ENCODE measurements around the gene SUMO1. TPM values are rescaled to one million over a fixed set of nuclear protein-coding genes. Genes with fewer than 3 reads are reported as not detected.
A peak's percentile ranks its signal among the peaks of the same experiment; 100 is the strongest.
"Not testable (repeated sequence)": the region's sequence is repeated elsewhere in the genome, so short reads cannot be mapped to it uniquely, and the experiment has no call there.

Gene SUMO1
- total and polyA plus RNA-seq, 3 experiments from 2014 or later, result 118 to 148 (median 118) TPM

DNA sequence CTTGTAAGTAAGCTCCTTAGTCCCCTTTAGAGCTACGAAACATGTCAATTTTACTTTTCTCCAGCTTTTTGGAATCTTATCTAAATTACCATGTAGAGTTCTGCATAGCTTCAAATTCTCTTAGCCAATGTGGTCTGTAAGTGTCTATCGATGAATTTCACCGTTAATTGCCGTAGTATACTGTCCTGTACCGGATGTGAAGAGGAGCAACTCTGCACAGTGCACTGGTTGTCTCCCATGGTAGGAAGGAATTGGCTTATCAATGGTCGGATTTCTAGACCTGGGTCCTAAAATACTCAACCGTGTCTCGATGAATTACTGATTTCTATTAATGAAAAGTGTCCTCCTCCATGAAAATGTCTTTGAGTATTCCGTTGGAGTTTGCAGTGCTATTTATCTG lies 29.1 kb upstream of the SUMO1 start:
- CTCF ChIA-PET, result interaction anchor here (0.6 kb wide), 1 partner anchor 21 kb away, joined by 3 read pairs; no protein-coding TSS in a partner anchor
- H3K9me3 Mint-ChIP-seq, result no peaks in the 10 kb centered on the region
- H3K4me1 ChIP-seq (ENCODE audit: insufficient read depth, low read length), result peaks cover 44% of the 10 kb centered on the region
- H3K36me3 ChIP-seq (ENCODE audit: insufficient read depth, low read length), result no peaks in the 10 kb centered on the region
- H3K27ac ChIP-seq (ENCODE audit: low read depth, low read length), result peak overlapping the region; percentile 99
- H3K4me3 Mint-ChIP-seq, result no peak overlapping the region
- no peak for DNase-seq
- peaks cover 0 to 8% (median 0%) of the 10 kb centered on the region in 3 donors for H3K36me3 Mint-ChIP-seq
- POLR2A ChIA-PET, result interaction anchor here (0.6 kb wide), 1 partner anchor 21 kb away, joined by 3 read pairs; no protein-coding TSS in a partner anchor
- no peaks in the 10 kb centered on the region for H3K27me3 ChIP-seq (ENCODE audit: insufficient read depth, low read length, poor library complexity, severe bottlenecking)
- peak overlapping the region; percentile 99 for H3K4me3 ChIP-seq (ENCODE audit: low read length)
- no peaks in the 10 kb centered on the region for H3K9me3 ChIP-seq (ENCODE audit: low read length)
- no peaks in the 10 kb centered on the region for H3K27me3 Mint-ChIP-seq
- H3K27ac Mint-ChIP-seq, result peak overlapping the region in 4 of 8 donors; percentile 58 to 85 (median 69)
- peaks cover 36 to 44% (median 39%) of the 10 kb centered on the region in 3 donors for H3K4me1 Mint-ChIP-seq

DNA sequence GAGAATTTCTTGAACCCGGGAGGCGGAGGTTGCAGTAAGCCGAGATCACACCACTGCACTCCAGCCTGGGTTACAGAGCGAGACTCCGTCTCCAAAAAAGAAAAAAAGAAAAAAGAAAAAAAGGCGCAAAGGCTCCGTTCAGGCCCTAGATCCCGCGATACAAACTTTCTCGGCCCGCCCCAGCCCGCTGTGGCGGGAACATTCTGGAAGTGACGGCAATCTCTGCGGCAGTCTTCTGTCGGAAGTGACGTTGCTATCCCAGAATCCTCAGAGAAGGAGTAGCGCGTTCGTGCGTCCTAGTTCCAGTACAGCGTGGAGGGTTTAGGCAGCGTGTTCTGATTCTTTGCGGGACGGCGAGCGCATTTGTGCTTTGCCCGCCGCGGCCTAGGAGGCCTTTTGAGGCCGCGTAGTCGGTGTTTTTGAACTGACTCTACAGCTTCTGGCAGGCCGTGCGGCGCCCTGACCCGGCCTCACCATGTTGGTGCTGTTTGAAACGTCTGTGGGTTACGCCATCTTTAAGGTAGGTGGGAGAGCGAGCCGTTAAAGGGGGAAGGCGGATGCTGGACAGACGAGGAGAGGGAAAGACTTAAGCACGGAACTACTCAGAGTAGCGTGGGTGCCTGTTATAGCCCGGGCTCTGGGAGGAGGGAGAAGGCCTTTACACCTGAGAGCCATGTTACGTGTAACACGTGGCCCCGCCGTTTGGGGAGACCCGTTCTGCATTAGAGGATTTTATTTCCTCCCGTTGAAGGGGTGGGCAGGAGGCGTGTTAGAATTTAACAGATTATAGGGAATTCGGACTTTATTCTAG lies 27.3 kb upstream of the SUMO1 start, which contains the start of gene NOP58:
Gene NOP58 (plus strand): TSS at position 297 of the 811 bp plus-strand sequence. CDS start 179 bp downstream, at position 476.
- Histone ChIP-seq H3K36me3 (ENCODE audit: insufficient read depth, low read length) (no peaks in the 10 kb centered on the region), H3K4me3 (ENCODE audit: low read length) (peak within 1 kb of the TSS; percentile 99), H3K27ac (ENCODE audit: low read depth, low read length) (peak within 1 kb of the TSS; percentile 99), H3K4me1 (ENCODE audit: insufficient read depth, low read length) (peaks cover 26% of the 10 kb centered on the region), H3K9me3 (ENCODE audit: low read length) (no peaks in the 10 kb centered on the region), H3K27me3 (ENCODE audit: insufficient read depth, low read length, poor library complexity, severe bottlenecking) (no peaks in the 10 kb centered on the region)
- H3K4me1 Mint-ChIP-seq, result peaks cover 22 to 29% (median 22%) of the 10 kb centered on the region in 3 donors
- ChIA-PET CTCF (interaction anchor here (1.4 kb wide), 1 partner anchor 116 kb away, joined by 3 read pairs; no protein-coding TSS in a partner anchor), POLR2A (interaction anchor here (0.6 to 0.9 kb wide), 5 partner anchors 28 to 646 kb away, joined by 3 to 5 read pairs (median 4); partner anchors contain the start of gene CARF)
- no peaks in the 10 kb centered on the region for H3K9me3 Mint-ChIP-seq
- H3K27me3 Mint-ChIP-seq, result peaks cover 0 to under 1% of the 10 kb centered on the region in 2 donors
- peak; percentile 82 to 94 (median 92) for DNase-seq
- H3K27ac Mint-ChIP-seq, result peak within 1 kb of the TSS in 4 of 8 donors; percentile 24 to 83 (median 76)
- H3K4me3 Mint-ChIP-seq, result peak within 1 kb of the TSS in 6 of 7 donors; percentile 49 to 77 (median 72)
- peaks cover 0 to 7% (median 0%) of the 10 kb centered on the region in 3 donors for H3K36me3 Mint-ChIP-seq

DNA sequence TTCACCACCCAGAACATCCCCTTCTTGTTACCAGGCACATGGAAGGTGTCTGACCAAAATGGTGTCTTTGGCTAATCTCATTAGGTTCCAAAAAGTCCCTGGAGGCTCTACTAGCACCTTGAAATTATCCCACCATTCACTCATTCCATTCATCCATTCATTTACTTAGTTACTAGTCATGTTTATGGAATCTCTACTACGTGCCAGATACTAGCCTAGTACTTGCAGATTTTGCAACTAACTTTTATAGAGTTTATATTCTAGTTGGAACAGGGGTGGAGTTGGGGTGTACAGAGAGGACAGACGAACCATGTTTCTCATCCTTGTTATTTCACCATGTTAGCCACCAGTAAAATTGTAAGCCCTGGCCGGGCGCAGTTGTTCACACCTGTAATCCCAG lies 23.1 kb upstream of the SUMO1 start:
- Histone ChIP-seq H3K9me3 (ENCODE audit: low read length) (no peaks in the 10 kb centered on the region), H3K36me3 (ENCODE audit: insufficient read depth, low read length) (no peaks in the 10 kb centered on the region), H3K4me3 (ENCODE audit: low read length) (no peak overlapping the region), H3K27me3 (ENCODE audit: insufficient read depth, low read length, poor library complexity, severe bottlenecking) (no peaks in the 10 kb centered on the region), H3K27ac (ENCODE audit: low read depth, low read length) (no peak overlapping the region), H3K4me1 (ENCODE audit: insufficient read depth, low read length) (no peaks in the 10 kb centered on the region)
- ChIA-PET POLR2A (no interaction called here), CTCF (no interaction called here)
- peak overlapping the region in 1 of 7 donors; percentile 27 for H3K4me3 Mint-ChIP-seq
- peaks cover 0 to 8% of the 10 kb centered on the region in 2 donors for H3K27me3 Mint-ChIP-seq
- H3K27ac Mint-ChIP-seq, result no peak overlapping the region
- no peaks in the 10 kb centered on the region for H3K4me1 Mint-ChIP-seq
- H3K9me3 Mint-ChIP-seq, result no peaks in the 10 kb centered on the region
- no peak for DNase-seq
- no peaks in the 10 kb centered on the region for H3K36me3 Mint-ChIP-seq

DNA sequence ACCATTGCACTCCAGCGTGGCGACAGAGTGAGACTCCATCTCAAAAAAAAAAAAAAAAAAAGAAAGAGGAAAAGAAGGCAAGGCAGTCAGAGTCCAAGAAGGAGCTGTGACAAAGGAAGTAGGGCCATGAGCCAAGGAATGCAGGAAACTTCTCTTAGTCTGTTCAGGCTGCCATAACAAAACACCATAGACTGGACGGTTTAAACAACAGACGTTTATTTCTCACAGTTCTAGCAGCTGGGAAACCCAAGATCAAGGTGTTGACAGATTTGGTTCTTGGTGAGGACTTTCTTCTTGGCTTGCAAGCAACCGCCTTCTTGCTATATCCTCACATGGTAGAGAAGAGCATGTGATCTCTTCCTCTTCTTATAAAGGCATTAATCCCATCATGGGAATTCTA lies 13.1 kb upstream of the SUMO1 start:
- H3K9me3 Mint-ChIP-seq, result no peaks in the 10 kb centered on the region
- no peak overlapping the region for H3K27ac Mint-ChIP-seq
- H3K4me3 Mint-ChIP-seq, result no peak overlapping the region
- H3K4me1 Mint-ChIP-seq, result no peaks in the 10 kb centered on the region
- CTCF ChIA-PET, result no interaction called here
- Histone ChIP-seq H3K9me3 (ENCODE audit: low read length) (no peaks in the 10 kb centered on the region), H3K27ac (ENCODE audit: low read depth, low read length) (no peak overlapping the region), H3K4me3 (ENCODE audit: low read length) (no peak overlapping the region), H3K27me3 (ENCODE audit: insufficient read depth, low read length, poor library complexity, severe bottlenecking) (peaks cover 2% of the 10 kb centered on the region), H3K36me3 (ENCODE audit: insufficient read depth, low read length) (no peaks in the 10 kb centered on the region), H3K4me1 (ENCODE audit: insufficient read depth, low read length) (no peaks in the 10 kb centered on the region)
- DNase-seq, result no peak
- H3K36me3 Mint-ChIP-seq, result peaks cover 0 to 8% (median 0%) of the 10 kb centered on the region in 3 donors
- peaks cover 8 to 19% of the 10 kb centered on the region in 2 donors for H3K27me3 Mint-ChIP-seq
- POLR2A ChIA-PET, result no interaction called here

DNA sequence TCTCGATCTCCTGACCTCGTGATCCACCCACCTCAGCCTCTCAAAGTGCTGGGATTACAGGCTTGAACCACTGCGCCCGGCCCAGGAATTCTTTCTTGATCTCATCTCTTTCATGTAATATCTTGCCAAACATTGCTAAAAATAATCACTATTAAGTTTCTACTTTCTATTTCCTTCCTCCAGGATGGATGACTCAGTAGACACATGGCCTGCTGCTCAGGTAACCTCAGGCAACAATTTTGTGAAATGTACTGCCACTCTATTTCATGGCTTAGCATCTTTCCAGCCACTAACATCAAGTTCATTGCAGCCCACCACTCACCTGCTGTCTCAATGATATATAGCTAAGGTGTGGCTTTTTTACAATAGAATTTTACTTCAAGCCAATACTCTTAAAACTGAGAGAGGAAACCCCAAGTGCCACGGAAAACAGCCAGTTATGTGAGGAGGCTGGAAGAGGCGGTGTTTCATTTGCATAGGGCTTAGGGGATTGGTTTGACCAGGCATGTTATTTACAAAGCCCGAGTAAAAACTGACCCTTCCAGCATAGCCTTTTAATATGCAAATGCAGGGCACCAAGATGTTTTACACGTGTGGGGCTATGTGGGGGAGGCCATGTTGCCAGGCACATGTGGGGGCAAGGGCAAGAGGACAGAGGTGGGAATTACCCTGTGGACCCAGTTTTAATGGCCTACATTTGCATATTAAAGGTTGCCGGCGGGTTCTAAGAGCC lies 11.3 kb upstream of the SUMO1 start:
- Mint-ChIP-seq H3K36me3 (peaks cover 0 to 8% (median 0%) of the 10 kb centered on the region in 3 donors), H3K9me3 (no peaks in the 10 kb centered on the region), H3K4me3 (no peak overlapping the region), H3K27ac (no peak overlapping the region), H3K27me3 (peaks cover 11 to 28% of the 10 kb centered on the region in 2 donors), H3K4me1 (no peaks in the 10 kb centered on the region)
- Histone ChIP-seq H3K27ac (ENCODE audit: low read depth, low read length) (no peak overlapping the region), H3K4me1 (ENCODE audit: insufficient read depth, low read length) (no peaks in the 10 kb centered on the region), H3K4me3 (ENCODE audit: low read length) (no peak overlapping the region), H3K27me3 (ENCODE audit: insufficient read depth, low read length, poor library complexity, severe bottlenecking) (peaks cover 2% of the 10 kb centered on the region), H3K36me3 (ENCODE audit: insufficient read depth, low read length) (no peaks in the 10 kb centered on the region), H3K9me3 (ENCODE audit: low read length) (no peaks in the 10 kb centered on the region)
- POLR2A ChIA-PET, result no interaction called here
- CTCF ChIA-PET, result no interaction called here
- no peak for DNase-seq

DNA sequence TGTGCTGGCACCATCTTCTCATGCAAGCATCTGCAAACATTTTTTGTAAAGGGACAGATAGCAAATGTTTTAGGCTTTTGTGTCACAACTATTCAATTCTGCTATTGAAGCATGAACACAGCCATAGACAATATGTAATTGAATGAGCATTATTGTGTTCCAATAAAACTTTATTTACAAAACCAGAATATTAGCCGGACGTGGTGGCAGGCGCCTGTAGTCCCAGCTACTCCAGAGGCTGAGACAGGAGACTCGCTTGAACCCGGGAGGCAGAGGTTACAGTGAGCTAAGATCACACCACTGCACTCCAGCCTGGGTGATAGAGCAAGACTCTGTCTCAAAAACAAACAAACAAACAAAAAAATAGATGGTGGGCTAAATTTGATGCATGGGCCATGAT lies 9.3 kb upstream of the SUMO1 start:
- H3K27ac Mint-ChIP-seq; CTCF ChIA-PET; H3K36me3 Mint-ChIP-seq; H3K27ac ChIP-seq (ENCODE audit: low read depth, low read length); H3K4me3 Mint-ChIP-seq; H3K27me3 ChIP-seq (ENCODE audit: insufficient read depth, low read length, poor library complexity, severe bottlenecking); H3K9me3 Mint-ChIP-seq; POLR2A ChIA-PET; H3K4me3 ChIP-seq (ENCODE audit: low read length); H3K36me3 ChIP-seq (ENCODE audit: insufficient read depth, low read length); H3K4me1 Mint-ChIP-seq; H3K9me3 ChIP-seq (ENCODE audit: low read length); DNase-seq; H3K4me1 ChIP-seq (ENCODE audit: insufficient read depth, low read length): not testable (repeated sequence)
- peaks cover 11 to 28% of the 10 kb centered on the region in 2 donors for H3K27me3 Mint-ChIP-seq

DNA sequence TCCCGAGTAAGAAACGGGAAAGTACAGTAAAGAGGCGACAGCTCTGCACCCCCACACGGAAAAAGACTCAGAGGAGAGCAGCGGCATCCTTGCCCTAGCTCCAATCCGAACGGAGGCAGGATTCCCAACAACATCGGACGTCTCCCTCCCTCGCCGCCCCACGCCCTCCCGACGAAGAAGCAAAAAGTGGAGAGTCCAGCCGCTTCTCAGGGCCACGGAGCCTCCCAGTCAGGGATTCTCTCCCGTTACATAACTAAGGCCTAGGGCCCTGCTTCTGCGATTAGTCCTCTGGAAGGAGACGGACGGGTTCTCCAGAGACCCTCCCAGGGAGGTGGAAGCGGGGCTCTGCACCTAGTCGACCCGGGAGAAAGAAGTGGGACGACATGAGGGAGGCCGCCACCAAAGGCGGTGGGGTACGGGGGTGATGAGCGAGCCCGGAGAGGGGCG lies 587 bp downstream of the SUMO1 start:
- Mint-ChIP-seq H3K4me3 (peak overlapping the region; percentile 93 to 100 (median 96)), H3K4me1 (peaks cover 32 to 50% (median 43%) of the 10 kb centered on the region in 3 donors), H3K36me3 (peaks cover 0 to 15% (median 0%) of the 10 kb centered on the region in 3 donors), H3K27ac (peak overlapping the region; percentile 78 to 97 (median 90)), H3K9me3 (no peaks in the 10 kb centered on the region), H3K27me3 (peaks cover 0 to 3% of the 10 kb centered on the region in 2 donors)
- no peaks in the 10 kb centered on the region for H3K36me3 ChIP-seq (ENCODE audit: insufficient read depth, low read length)
- CTCF ChIA-PET, result no interaction called here
- H3K4me3 ChIP-seq (ENCODE audit: low read length), result peak overlapping the region; percentile 60
- peaks cover 20% of the 10 kb centered on the region for H3K4me1 ChIP-seq (ENCODE audit: insufficient read depth, low read length)
- no peaks in the 10 kb centered on the region for H3K27me3 ChIP-seq (ENCODE audit: insufficient read depth, low read length, poor library complexity, severe bottlenecking)
- peak in 1 of 5 donors; percentile 1 for DNase-seq
- no peaks in the 10 kb centered on the region for H3K9me3 ChIP-seq (ENCODE audit: low read length)
- POLR2A ChIA-PET, result interaction anchor here (0.6 to 2.1 kb wide), 2 partner anchors 27 to 29 kb away, joined by 4 to 5 read pairs; no protein-coding TSS in a partner anchor
- H3K27ac ChIP-seq (ENCODE audit: low read depth, low read length), result peak overlapping the region; percentile 60

Data from CD8-positive, alpha-beta memory T cell (primary cell).